Measurements from ENCODE around the gene CAMTA2. TPM values are rescaled to one million over a fixed set of nuclear protein-coding genes. Genes with fewer than 3 reads are reported as not detected.

The CAMTA2 gene
- total and polyA plus RNA-seq, 4 donors = 7.8 to 17.6 (median 12.0) TPM

GRCh38 chr17:4978726-4979125, 8.7 kb downstream of the CAMTA2 start:
- H3K4me3 ChIP-seq (ENCODE audit: low read depth in 1 of 3, low read length in 3 of 3) = no peak overlapping the region
- H3K9me3 ChIP-seq (ENCODE audit: control insufficient read depth in 4 of 4, low read length in 3 of 4) = no peaks in the 10 kb centered on the region
- TF ChIP-seq FOXA1 (IDR thresholded peaks at IDR 0.05) = no peak
- no peak for TF ChIP-seq TAF1 (conservative IDR thresholded peaks at IDR 0.05)
- TF ChIP-seq, protein P1, sequence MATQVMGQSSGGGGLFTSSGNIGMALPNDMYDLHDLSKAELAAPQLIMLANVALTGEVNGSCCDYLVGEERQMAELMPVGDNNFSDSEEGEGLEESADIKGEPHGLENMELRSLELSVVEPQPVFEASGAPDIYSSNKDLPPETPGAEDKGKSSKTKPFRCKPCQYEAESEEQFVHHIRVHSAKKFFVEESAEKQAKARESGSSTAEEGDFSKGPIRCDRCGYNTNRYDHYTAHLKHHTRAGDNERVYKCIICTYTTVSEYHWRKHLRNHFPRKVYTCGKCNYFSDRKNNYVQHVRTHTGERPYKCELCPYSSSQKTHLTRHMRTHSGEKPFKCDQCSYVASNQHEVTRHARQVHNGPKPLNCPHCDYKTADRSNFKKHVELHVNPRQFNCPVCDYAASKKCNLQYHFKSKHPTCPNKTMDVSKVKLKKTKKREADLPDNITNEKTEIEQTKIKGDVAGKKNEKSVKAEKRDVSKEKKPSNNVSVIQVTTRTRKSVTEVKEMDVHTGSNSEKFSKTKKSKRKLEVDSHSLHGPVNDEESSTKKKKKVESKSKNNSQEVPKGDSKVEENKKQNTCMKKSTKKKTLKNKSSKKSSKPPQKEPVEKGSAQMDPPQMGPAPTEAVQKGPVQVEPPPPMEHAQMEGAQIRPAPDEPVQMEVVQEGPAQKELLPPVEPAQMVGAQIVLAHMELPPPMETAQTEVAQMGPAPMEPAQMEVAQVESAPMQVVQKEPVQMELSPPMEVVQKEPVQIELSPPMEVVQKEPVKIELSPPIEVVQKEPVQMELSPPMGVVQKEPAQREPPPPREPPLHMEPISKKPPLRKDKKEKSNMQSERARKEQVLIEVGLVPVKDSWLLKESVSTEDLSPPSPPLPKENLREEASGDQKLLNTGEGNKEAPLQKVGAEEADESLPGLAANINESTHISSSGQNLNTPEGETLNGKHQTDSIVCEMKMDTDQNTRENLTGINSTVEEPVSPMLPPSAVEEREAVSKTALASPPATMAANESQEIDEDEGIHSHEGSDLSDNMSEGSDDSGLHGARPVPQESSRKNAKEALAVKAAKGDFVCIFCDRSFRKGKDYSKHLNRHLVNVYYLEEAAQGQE (IDR thresholded peaks at IDR 0.05) = no peak
- TF ChIP-seq HNF4A (conservative IDR thresholded peaks at IDR 0.05) = no peak
- TF ChIP-seq, protein P2, sequence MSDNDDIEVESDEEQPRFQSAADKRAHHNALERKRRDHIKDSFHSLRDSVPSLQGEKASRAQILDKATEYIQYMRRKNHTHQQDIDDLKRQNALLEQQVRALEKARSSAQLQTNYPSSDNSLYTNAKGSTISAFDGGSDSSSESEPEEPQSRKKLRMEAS (IDR thresholded peaks at IDR 0.05) = no peak
- no peak for TF ChIP-seq FOXA2 (IDR thresholded peaks at IDR 0.05)
- no peak for TF ChIP-seq RXRA (IDR thresholded peaks at IDR 0.05)
- TF ChIP-seq, protein P3, sequence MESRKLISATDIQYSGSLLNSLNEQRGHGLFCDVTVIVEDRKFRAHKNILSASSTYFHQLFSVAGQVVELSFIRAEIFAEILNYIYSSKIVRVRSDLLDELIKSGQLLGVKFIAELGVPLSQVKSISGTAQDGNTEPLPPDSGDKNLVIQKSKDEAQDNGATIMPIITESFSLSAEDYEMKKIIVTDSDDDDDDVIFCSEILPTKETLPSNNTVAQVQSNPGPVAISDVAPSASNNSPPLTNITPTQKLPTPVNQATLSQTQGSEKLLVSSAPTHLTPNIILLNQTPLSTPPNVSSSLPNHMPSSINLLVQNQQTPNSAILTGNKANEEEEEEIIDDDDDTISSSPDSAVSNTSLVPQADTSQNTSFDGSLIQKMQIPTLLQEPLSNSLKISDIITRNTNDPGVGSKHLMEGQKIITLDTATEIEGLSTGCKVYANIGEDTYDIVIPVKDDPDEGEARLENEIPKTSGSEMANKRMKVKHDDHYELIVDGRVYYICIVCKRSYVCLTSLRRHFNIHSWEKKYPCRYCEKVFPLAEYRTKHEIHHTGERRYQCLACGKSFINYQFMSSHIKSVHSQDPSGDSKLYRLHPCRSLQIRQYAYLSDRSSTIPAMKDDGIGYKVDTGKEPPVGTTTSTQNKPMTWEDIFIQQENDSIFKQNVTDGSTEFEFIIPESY (IDR thresholded peaks at IDR 0.05) = no peak
- TF ChIP-seq SP1 (IDR thresholded peaks at IDR 0.05) = no peak
- TF ChIP-seq CTCF (IDR thresholded peaks at IDR 0.05; ENCODE audit: low read depth, low read length, missing input control) = no peak
- TF ChIP-seq EGR1 (IDR thresholded peaks at IDR 0.05; ENCODE audit: low read depth in 2 of 2) = no peak
- no peak for TF ChIP-seq YY1 (IDR thresholded peaks at IDR 0.05)
- no peak for TF ChIP-seq NR2F2 (IDR thresholded peaks at IDR 0.05)
- no peak for TF ChIP-seq GABPA (IDR thresholded peaks at IDR 0.05 in 1 of 2, conservative IDR thresholded peaks at IDR 0.05 in 1 of 2)
- TF ChIP-seq RAD21 (IDR thresholded peaks at IDR 0.05) = no peak
- TF ChIP-seq, protein P4, sequence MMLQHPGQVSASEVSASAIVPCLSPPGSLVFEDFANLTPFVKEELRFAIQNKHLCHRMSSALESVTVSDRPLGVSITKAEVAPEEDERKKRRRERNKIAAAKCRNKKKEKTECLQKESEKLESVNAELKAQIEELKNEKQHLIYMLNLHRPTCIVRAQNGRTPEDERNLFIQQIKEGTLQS (IDR thresholded peaks at IDR 0.05) = no peak
- TF ChIP-seq HNF4G (IDR thresholded peaks at IDR 0.05) = no peak
- no peak for DNase-seq (ENCODE audit: low spot score)
- H3K9ac ChIP-seq (ENCODE audit: low read depth in 1 of 2, low read length in 2 of 2) = no peak overlapping the region
- peaks cover 10 to 38% (median 20%) of the 10 kb centered on the region in 4 donors for H3K36me3 ChIP-seq (ENCODE audit: control insufficient read depth in 4 of 4, insufficient read depth in 3 of 4, low read depth in 1 of 4, low read length in 3 of 4)
- H3K27ac ChIP-seq (ENCODE audit: low read depth in 1 of 2, low read length in 2 of 2) = no peak overlapping the region
- H3K27me3 ChIP-seq (ENCODE audit: control insufficient read depth in 4 of 4, insufficient read depth in 4 of 4, low read length in 3 of 4) = no peaks in the 10 kb centered on the region
- H3K4me1 ChIP-seq (ENCODE audit: control insufficient read depth in 4 of 4, insufficient read depth in 4 of 4, low read length in 3 of 4) = peaks cover 0 to 8% (median 3%) of the 10 kb centered on the region in 4 donors

Measured in liver (tissue), 9 donors.